ENCODE results near the gene TXNDC16.

DNA sequence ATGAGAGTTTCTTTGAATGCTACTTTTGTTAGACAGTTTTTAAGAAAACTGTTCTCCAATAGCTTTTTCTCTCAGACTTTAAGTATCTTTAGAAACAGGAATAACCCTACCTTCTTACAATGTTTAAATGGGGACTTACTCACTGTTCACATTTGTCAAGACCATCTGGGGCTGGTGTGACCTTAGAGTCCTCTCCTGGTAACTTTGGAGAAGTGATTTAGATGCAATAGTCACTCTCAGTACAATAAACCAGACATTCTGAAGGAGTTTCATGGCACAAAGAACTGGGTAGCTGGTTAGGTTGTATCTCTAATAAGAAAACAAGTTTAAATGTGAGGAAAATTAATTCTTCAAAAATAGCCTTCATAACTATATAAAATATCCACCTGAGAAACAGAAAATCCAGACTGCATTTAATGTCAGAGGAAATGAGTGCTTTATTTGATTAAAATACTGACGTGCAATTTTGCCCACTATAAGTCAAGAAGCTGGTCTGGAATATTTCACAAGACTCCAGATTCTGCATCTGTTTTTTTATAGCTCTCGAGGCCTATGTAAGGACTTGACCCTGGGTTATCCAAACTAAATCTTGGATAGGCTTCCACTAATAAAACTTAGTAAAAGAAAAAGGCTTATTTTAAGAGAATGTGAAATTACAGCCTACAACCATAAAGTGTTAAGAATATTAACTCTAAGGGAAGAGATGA lies 129.5 kb downstream of the TXNDC16 start:
- no peak for TF ChIP-seq CTCF (IDR thresholded peaks at IDR 0.05)
- no peak for TF ChIP-seq EZH2 (IDR thresholded peaks at IDR 0.05)

All from neural progenitor cell (in vitro differentiated cells).